Fibroblast of the conjunctiva (primary cell): ENCODE measurements around the gene CYP3A4.
A peak's percentile ranks its signal among the peaks of the same experiment; 100 is the strongest.
"Not testable (repeated sequence)": the region's sequence is repeated elsewhere in the genome, so short reads cannot be mapped to it uniquely, and the experiment has no call there.

Source experiments
- DNase-seq: peaks from one replicate; pipeline ENCODE4 v3.0.0-alpha.2; 2010; ENCODE audit warnings: low read depth

Gene CYP3A4

DNA sequence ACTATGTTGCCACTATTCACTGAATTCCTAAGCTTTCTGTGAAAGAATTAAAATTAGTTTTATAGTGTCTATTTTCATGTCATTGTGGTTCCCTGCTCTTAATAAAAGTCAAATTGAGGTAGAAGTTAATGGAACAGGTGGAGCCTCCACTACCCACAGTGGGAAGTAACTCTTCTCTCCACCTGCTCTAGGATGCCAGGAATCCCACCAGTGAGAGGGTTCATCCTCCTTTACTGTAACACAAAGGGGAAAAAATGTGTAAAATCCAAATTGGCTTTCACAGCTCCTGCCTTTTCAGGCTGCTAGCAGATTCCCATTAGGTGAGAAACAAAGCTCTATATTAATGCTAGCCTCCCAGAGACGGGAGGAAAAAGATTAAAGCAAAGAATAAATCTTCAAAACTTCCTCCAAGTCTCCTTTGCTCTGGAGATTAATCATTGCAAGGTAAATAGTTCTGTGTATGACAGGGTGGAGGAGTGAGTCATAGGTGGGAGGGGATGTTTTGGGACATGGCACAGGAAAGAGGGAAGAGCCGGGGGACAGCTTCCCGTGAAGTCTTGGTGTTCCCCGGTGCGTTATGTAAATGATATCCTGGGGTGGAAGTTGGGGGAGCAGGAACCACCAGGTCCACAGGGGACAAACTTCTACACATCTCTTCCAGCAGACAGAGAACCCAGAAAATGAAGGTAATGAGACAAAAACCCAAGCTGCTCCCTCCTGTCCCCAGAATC, 32.5 kb downstream of the CYP3A4 start:
- DNase-seq: not testable (repeated sequence)

DNA sequence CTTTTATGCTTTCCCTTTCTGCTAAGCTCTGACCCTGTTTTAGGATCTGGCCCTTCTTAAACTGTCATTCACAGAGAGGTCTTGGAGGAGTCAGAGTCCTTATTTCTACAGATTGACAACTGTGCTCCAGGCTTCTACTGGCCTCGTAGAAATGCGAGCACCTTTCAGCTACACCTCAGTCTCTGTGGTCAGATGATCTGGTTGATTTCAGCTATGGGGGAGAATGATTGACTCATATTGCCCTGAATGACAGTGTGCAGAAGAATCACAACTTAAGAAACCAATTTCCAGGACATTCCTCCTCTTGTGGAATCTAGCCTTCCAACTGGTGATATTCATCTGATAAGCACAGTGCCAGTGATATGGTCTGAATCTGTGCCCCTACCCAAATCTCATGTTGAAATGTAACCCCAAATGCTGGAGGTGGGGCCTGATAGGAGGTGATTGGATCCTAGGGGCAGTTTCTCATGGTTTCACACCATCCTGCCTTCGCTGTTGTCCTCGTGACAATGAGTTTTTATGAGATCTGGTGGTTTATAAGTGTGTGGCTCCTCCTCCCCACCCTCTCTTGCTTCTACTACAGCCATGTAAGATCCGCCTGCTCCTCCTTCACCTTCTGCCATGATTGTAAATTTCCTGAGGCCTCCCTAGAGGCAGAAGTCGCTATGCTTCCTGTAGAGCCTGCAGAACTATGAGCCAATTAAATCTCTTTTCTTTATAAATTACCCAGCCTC, 35.0 kb downstream of the CYP3A4 start:
- no peak for DNase-seq

DNA sequence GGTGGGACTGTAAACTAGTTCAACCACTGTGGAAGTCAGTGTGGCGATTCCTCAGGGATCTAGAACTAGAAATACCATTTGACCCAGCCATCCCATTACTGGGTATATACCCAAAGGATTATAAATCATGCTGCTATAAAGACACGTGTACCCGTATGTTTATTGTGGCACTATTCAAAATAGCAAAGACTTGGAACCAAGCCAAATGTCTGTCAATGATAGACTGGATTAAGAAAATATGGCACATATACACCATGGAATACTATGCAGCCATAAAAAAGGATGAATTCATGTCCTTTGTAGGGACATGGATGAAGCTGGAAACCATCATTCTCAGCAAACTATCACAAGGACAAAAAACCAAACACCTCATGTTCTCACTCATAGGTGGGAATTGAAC, 37.1 kb downstream of the CYP3A4 start:
- DNase-seq: not testable (repeated sequence)

DNA sequence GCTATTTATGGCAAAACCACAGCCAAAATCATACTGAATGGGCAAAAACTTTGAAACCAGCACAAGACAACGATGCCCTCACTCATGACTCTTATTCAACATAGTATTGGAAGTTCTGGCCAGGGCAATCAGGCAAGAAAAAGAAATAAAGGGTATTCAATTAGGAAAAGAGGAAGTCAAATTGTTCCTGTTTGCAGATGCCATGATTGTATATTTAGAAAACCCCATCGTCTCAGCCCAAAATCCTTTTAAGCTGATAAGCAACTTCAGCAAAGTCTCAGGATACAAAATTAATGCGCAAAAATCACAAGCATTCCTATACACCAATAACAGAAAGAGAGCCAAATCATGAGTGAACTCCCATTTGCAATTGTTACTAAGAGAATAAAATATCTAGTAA, 38.6 kb downstream of the CYP3A4 start:
- not testable (repeated sequence) for DNase-seq

DNA sequence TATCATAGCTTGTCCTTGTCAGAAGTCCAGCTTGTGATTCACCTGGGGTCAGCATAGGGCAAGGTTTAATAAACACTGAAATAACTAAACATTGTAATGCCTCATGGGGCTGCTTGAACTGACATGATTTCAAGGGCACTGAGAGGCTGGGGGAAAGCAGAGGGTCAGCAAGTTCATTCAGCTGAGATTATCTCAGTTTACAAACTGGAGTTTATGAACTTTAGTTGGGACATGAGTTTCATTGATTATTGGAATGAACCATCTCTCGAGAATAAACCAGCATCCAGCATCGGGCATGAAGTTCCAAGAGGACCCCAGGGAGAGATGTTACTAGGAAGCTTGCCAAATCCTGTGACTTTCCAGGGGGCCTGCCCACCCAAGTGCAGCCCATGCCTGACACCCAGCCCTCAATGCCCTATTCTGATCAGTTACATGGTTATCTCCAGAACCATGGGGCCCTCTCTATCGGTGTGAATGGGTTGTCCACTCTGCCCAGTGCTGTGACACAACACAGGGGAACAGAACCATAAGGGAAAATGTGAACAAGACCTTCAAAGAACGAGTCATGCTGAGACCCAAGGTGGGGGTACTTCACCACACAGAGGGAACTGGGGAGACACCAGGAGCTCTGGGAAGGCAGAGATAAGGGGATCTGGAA, 41.1 kb downstream of the CYP3A4 start:
- no peak for DNase-seq

DNA sequence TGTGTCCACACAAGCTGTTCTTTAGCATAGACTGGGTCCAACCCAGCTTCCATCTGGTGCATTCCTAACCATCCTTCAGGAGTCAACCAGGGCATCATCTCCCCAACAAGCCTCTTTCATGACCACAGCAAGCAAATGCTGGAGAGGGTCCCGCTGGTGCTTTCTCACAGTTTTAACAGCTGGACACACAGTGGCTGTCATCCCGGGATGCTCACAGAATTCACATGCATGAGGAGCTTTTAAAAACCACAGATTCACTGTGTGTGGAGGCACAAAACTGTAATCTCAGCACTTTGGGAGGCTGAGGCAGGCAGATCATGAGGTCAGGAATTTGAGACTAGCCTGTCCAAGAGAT, 42.6 kb downstream of the CYP3A4 start:
- no peak for DNase-seq

DNA sequence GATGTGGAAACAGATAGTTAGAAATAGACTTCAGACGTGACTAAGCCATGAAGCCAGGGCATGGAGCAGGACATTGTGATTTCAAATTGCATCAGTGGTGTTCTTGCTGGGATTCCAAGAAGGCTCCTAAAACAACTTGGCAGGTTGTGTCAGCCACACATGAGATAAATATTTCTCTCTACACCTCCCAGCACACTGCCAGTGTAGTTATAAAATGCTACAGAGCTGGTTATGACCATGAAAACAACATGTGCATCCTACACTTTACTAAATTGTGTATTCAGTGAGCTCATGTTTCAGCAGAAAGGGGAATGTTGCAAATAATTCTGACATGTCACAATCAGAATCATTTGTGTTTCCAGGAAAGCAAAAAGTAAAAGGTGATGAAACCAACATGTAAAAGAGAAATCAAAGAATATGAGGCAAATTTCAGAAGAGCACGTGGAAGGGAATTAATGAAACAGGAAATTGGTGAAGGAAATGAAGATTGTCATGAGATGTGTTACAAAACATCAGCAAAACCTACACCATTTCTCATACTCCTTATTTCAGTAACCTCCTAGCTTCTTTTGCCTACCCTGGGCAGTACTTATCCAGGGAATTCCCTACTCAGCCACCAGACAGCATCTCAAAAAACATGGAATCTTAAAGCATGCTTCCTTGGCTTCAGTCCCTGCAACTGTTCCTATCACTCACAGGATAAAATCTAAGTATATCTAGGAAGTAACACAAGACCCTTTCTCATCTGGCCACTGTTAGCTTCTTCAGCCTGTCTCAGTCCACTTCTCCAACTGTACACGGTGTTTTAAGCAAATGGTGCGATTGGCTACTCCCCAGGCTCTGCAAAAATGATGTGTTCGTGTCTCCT, 43.2 kb downstream of the CYP3A4 start:
- peak; percentile 1 for DNase-seq

DNA sequence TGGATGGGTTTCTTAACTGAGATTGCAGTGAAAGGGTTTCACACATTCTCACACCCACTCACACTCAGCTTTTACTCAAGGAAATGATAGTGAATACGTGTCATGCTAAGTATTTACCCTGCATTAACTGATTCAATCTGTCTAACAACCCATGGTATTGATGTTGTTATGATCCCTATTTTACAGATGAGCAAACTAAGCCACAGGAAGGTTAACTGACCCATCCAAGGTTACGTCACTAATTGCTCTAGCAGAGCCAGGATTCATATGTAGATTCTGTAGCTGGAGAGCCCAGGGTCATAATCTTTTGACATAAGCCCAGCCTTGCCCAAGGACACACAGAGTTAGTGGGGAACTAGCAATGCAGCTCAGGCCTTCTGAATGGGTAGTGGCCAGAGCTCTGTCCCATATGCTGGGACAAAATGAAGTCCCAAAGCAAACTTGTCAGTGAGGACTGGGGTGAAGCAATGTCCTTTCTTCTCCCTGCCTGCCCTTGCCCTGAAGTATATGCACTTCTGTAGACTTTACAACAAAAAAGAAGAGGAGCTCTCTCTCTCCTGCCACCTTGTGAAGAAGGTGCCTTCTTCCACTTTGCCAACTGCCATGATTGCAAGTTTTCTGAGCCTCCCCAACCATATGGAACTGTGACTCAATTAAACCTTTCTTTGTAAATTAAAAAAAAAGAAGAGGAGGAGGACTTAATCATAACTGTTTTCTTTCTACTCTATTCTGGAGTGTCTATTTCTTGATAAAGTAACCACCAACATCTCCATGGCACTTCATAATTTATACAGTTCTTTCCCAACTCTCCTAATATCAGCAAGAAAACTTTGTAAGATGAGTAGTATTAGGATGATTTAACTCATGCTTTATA, 44.0 kb downstream of the CYP3A4 start:
- no peak for DNase-seq

DNA sequence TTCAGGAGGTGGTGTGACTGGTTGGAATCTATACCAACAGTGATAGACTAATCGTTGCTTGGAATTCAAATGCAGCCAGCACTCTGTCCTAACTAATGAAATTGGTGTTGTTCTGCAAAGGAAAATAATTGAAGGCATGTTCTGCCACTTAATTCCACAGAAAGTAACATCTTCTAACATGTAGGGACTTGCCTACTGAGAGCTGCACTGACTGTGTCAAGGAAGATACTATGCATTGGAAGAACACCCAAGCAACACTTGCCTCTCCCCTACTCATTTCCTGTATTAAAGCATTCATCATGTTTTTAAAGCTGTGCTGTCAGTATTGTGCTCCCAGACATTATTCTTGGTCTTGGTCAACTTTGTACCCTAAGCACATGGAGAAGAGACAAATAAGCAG, 46.3 kb downstream of the CYP3A4 start:
- DNase-seq: no peak

DNA sequence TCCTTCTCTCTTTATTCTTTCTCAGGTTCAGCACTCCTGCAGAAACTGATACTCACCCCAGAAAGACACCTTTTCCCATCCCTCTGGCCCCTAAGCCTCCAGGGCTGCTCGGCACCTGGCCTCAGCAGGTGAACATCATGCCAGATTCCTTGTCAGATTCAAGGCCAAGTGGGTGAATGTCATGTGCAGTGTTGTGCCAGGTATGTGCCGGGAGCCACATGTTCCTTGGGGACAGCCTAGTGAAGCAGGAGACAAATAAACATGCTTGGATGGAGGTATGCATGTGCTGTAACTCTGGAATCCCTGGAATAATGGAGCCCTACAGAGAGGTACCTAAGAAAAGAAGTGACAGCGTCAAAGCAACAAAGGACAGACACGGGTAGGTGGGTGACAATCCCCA, 47.3 kb downstream of the CYP3A4 start:
- not testable (repeated sequence) for DNase-seq

DNA sequence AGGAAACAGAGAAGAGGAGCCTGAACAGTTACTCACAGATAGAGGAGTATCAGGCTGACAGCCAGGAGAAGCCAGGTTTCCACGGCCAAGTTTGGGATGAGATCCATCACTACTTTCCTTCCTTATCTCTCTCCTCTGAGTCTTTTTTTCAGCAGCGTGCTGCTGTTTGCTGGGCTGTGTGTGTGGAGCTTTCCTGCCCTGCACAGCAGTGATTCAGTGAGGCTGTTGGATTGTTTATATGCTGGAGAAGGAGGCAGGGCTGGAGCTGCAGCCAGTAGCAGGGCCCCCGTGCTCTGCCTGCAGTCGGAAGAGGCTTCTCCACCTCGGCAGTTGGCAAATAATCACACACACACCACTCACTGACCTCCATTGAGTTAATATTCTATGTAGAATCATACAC, 49.0 kb downstream of the CYP3A4 start, which contains the start of gene CYP3A7:
Gene CYP3A7, minus strand, starts transcription at position 210 of the 400 bp plus-strand sequence. Its CDS starts 103 bp downstream, at position 107.
- DNase-seq: no peak

DNA sequence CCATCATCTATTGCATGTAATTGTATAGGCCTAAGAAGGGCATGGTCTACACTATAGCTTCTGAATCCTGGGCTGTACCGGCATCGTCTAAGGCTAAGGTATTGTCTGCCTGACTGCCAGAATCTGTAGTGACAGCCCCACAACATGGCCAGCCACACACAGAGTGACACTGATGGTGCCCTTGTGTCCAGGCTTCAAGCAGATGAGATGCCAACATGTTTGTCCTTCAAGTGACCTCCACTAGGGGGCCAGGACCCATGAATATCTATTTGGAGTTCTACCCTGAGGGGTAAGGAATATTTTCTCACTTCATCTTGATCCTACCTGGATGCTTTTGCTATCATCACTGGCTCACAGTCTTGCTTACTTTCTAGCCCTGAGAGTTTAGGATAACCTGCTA, 50.5 kb downstream of the CYP3A4 start:
- DNase-seq: no peak

DNA sequence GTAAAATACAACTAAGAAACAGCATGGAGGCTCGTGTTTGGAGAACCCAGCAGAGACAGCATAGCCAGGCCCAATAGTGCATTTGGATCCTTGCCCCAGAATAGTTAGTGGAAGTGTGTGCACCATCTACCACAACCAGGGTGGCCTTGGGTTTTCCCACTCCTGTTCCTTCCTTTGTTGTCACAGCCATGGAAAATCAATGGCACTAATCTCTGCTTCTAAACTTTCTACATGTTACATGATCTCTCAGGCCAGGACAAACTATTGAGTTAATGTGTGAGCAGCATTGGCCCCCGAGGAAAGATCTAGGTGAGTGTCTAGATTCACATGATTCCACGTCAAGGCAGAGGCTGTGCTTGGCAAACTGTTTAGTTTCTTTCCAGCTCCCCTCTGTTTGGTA, 51.0 kb downstream of the CYP3A4 start:
- no peak for DNase-seq

DNA sequence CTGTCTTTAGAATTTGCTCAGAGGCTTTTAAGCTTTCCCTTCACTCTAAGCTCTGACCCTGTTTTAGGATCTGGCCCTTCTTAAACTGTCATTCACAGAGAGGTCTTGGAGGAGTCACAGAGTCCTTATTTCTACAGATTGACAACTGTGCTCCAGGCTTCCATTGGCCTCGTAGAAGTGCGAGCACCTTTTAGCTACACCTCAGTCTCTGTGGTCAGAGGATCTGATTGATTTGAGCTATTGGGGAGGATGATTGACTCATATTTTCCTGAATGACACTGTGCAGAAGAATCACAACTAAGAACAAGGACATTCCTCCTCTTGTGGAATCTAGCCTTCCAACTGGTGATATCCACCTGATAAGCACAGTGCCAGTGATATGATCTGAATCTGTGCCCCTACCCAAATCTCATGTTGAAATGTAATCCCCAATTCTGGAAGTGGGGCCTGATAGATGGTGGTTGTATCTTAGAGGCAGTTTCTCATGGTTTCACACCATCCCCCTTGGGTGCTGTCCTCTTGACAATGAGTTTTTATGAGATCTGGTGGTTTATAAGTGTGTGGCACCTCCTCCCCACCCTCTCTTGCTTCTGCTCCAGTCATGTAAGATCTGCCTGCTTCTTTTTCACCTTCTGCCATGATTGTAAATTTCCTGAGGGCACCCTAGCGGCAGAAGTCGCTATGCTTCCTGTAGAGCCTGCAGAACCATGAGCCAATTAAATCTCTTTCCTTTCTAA, 52.2 kb downstream of the CYP3A4 start:
- no peak for DNase-seq

DNA sequence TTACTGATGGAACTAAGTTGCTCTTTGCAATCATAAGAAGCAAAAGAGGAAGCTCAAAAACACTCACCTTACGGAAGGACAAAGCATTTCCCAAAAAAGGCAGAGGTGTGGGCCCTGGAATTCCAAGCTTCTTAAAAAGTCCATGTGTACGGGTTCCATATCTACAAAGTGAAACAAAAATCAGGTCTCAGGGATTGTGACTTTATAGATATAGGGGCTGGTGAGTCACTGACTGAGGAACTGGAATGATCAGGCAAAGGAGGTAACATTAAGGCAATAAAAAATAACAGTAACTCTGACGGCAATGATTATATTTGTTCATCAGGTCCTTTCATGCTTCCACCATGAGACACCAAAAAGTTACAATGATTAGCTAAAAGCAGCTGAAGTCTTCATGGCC, 53.0 kb downstream of the CYP3A4 start:
- no peak for DNase-seq

DNA sequence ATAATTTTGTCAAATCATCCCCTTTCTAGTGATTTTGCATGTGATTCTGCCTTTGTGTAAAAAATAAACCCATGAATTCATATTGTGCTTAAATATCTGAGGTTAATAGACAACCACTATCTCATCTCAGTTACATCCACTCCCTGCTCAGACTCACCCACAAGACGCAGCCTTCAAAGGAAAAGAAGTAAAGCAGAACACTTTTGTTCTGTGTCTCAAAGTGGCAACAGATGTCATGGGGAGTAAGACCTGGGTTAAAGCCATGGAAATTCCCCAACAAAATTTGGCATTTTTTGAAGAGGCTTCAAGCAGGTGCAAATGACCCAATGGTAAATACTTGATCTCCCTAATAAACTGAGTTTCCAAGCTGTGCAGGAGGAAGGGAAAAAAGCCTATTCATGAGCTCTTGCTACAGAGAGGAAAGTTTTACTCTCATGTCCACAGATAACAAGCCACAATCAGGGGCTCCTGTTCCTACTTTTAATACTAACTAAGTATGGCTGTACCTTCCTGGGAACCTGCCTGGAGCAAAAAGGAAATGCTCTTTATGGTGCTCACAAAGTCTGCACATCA, 53.7 kb downstream of the CYP3A4 start:
- no peak for DNase-seq

DNA sequence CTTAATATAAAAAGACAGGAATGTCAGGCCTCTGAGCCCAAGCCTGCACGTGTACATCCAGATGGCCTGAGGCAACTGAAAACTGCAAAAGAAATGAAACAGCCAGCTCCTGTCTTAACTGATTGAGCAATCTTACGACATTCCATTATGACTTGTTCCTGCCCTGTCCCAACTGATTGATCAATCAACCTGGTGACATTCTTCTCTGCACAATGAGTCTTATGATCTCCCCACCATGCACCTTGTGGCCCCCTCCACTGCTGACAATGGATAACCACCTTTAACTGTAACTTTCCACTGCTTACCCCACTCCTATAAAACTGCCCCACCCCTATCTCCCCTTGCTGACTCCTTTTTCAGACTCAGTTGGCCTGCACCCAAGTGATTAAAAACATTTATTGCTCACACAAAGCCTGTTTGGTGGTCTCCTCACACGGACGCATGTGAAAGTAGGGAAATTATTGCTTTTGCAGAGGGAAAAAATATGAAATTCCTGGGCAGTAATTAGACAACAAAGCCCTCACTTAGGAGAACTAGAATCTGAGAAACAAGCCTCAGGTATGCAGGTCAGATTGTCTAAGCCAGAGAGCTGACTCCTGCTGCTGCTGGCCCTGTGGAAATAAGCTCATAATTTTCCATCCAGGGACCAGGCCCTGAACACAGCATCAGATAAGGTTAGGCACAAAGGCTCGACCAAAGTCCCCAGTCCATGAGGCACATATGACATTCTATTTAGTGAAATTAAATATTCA, 54.3 kb downstream of the CYP3A4 start:
- DNase-seq: no peak

DNA sequence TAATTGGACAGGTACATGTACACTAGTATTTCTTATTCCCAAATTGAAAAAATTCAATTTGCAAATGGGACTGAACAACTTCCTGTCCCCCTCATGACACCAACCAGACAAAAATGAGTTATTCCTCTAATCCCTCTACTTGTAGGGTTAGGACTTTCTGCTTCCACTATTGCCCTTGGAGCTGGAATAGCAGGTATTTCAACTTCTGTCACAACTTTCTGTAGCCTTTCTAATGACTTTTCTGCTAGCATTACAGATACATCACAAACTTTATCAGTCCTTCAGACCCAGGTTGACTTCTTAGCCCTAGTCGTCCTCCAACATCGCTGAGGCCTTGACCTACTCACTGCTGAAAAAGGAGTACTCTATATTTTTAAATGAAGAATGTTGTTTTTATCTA, 55.4 kb downstream of the CYP3A4 start:
- DNase-seq: no peak

DNA sequence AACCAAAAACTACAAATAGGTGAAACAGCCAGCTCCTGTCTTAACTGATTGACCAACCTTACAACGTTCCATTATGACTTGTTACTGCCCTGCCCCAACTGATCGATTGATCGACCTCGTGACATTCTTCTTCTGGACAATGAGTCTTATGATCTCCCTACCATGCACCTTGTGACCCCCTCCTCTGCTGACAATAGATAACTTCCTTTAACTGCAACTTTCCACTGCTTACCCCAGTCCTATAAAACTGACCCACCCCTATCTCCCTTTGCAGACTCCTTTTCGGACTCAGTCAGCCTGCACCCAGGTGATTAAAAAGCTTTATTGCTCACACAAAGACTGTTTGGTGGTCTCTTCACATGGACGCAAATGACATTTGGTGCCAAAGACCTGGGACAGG, 60.8 kb downstream of the CYP3A4 start:
- DNase-seq: not testable (repeated sequence)
